ENCODE results near the gene ARPC1B.

Gene ARPC1B

DNA sequence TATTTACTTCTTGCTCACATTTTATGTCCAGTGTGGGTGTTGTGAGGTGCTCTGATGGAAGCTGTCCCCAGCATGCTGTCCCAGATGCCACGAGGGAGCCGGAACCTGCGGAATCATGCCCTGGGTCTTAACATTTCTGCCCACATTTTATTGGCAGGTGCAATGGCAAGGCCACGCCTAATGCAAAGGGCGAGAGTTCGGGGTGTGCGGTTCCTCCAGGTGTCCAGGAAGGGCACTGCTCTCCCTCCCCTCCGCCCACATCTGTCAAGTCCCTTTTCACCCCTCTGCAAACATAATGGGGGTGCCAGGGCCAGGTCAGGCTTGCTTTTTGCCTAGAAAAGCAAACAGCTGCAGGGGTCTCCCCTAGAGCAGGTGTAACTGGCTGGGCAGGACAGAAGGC lies 17.5 kb downstream of the ARPC1B start:
- DNase-seq = no peak

DNA sequence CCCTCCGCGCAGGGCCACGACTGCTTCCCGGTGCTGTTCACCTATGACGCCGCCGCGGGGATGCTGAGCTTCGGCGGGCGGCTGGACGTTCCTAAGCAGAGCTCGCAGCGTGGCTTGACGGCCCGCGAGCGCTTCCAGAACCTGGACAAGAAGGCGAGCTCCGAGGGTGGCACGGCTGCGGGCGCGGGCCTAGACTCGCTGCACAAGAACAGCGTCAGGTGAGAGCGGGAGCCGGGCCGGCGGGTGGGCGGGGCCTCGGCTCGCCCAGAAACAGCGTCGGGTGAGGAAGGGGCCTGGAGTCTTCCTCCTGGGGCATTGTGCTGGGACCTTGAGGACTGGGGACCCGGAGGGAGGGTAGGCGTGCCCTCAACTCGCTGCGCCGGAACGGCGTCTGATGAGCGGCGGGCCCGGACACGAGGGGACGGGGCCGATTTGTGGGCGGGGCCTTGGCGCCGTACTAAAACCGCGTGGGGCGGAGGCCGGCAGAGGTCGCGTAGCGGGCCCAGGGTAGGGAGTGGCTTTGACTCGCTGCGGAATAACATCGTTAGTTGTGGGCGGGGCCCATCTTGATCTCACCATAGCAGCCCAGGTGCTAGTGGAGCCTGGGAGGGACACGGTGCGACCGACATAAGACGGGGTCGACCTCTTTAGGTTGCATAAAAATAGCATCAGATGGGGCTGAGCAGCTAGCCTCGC lies 18.3 kb downstream of the ARPC1B start:
- peak; percentile 89 for DNase-seq

GRCh38 chr7:99393355-99394187 lies 19.0 kb downstream of the ARPC1B start:
- DNase-seq = no peak

- no peak for DNase-seq
These were observed 19.6 kb downstream of the ARPC1B start for GRCh38 chr7:99394188-99394502.

DNA sequence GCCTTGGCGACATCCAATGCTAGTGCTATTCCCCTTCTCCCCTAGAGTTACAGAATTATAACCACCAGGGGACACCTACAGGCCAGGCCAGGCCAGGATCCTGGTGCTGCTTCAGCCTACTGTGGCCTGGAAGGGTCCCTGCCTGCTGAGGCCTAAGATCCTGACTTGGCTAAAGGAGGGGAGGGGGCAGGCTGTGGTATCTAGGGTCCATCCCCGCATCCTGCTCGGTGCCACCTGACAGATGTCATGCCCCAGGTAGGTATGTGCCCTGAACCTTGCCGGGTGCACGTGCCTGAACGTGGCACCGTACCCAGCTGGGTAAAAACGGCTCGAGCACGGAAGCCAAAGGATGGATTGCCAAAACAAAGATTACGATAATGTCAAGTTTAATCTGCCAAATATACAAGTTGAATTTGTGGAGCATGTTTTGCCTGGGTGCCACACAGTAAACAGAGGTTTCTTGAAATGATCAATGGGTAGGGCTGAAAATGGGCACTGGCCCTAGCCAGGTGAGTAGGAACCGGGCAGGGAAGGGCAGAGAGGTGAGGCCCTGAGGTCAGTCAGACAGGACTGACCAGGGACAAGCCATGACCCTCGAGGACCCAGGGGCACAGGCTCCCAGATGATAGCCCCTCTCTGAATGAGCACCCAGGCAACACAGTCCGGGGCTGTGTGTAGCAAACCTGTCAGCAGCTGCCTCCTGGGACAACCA lies 21.2 kb downstream of the ARPC1B start:
- DNase-seq = no peak

- DNase-seq = no peak
These were observed 22.1 kb downstream of the ARPC1B start for GRCh38 chr7:99396418-99397296.

DNA sequence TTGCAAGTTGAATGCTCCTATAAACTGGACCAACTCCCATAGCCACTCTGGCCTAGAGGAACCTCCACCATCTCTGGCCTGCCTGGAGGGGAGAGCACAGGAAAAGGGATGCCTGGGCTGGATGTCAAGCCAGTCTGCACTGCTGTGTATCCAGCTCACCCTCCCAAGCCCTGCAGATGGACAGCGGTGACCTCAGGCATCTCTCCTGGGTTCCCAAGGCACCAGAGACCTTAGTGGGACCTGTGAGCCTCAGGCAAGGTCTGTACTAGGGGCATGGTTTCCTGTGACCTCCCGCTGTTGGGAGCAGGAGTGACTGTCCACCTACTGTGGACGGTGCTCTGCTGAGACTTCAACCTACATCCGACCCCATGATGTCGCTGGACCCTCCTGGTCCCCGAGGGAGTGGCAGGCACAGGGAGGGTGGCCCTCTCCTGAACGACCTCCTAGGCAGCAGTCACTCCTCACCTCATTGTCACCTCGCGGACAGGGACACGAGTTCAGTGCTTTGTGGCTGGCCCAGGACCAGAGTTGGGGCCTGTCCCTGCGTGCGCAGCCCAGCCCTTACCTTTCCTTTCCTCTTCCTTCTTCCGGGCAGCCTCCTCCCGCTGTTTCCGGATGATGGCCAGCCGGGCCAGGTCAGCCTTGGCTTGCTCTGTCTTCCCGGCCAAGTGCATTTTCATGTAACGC lies 22.9 kb downstream of the ARPC1B start:
- no peak for DNase-seq

GRCh38 chr7:99398891-99399445 lies 24.4 kb downstream of the ARPC1B start:
- DNase-seq = no peak

DNA sequence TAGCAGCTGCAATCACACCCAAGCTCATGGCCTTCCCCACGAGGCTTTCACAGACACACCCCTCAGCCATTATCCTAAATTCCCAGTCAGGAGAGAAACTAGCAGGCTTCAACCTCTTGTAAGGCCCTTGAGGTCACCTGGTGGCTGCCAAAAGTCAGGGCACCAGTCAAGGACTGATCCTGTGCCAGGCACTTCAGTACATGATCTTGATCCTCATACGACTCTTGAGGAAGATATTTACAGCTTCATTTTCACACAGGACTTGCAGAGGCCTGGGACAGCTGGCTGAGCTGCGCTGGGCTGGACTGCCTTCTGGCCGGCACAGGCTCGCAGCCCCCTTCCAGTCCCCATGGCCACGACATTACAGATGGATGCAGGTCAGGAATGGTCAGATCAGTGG lies 25.1 kb downstream of the ARPC1B start:
- no peak for DNase-seq

- DNase-seq = no peak
These were observed 28.3 kb downstream of the ARPC1B start for GRCh38 chr7:99402854-99403253.

DNA sequence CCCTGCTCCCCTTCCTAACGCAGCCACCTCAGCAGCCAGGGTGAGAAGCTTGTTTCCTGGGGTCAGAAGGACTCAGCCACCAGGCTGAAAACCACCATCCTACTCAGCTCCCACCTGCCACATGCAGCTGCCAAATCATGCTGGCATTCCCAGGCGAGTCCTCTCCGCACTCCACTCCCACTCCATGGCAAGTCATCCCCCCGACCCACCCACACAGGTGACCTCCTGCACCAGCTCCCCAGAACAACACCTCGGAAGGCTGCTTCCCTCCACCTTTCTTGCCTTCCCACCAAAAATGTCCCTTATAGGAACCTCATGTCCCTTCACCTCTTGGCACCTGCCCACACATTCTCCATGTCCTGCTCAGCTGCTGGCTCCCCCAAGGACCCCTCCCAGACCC lies 29.2 kb downstream of the ARPC1B start:
- DNase-seq = no peak

GRCh38 chr7:99404235-99404976 lies 29.9 kb downstream of the ARPC1B start:
- DNase-seq = no peak

DNA sequence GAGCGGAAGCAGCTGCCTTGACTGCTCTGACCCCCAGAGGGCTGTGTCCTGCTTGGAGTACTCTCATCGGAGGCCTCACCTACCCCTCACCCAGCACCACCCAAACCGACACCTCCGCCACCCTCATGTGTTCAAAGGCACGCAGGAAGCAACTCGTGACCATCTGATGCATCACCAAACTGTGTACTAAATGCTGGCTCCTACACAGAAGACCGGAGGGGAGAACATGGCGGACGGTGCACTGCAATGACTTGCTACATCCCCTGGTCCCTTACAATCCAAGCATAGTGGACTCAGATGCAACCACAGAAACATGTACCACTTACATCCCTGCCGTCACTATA lies 30.4 kb downstream of the ARPC1B start:
- DNase-seq = no peak

DNA sequence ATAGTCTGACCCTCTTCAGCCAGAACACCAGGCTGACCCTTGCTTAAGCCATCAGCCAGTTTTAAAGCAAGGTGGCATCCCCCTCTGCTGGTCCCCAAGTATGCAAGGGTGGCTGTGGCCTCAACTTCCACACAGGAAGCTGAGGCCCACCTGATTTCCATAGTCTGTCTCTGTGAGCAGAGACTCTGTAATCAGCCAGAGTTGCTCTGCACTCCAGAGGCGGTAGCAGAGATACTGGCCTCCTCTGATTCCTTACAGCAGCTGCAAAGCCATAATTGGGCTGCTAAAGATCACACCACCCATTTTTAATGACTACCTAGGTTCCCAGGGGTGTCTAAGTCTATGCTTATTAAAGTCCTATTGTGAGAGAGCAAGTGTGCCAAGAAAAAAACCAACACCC lies 32.0 kb downstream of the ARPC1B start:
- DNase-seq = no peak

GRCh38 chr7:99407872-99408378 lies 33.4 kb downstream of the ARPC1B start:
- no peak for DNase-seq

DNA sequence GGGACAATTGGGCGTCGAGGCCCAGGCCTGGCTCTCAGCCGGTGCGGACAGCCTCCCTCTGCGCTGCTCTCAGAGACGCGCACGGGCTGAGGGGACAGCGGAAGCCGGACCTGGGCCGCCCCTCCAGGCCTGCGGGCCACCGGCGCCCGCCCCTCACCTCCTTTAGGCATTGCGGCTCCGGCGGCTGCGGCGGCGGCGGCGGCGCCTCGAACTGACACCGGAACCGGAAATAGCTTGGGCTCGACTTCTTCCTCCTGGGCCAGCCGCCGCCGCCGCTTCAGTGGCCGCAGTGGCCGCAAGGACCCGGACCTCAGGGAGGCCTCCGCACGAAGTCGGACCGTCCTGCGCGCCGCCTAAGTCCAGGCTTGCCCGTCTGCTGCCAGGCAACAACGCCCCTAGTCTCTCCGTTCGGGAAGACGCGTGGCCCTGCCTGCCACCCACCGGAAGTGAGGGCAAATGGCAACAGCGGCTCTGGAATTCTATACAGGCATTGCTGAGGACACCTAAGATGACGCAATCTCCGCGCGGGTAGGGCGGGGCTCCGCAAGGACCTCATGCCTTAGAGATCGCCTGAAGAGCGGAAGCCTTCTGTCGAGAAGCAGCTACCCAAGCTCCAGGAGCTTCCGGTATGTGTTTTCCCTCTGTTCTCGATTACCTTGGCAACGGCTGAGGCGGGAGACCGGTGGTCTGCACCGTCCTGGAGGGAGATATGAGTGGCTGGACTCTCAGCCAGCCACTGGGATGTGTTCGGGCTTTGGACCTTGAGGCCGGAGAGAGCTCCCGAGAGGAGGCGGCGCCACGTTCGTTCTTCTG lies 34.1 kb downstream of the ARPC1B start, which contains the start of the genes BUD31 and PDAP1:
Gene BUD31 (plus strand): TSS at position 591 of the 813 bp plus-strand sequence. CDS start 2,124 bp downstream, outside the sequence.
Gene PDAP1 (minus strand): TSS at position 219 of the 813 bp plus-strand sequence. CDS start 49 bp downstream, at position 170.
- peak; percentile 94 to 98 for DNase-seq

- DNase-seq = no peak
These were observed 34.7 kb downstream of the ARPC1B start for GRCh38 chr7:99409192-99409572.

GRCh38 chr7:99409806-99410205 lies 35.3 kb downstream of the ARPC1B start:
- DNase-seq = no peak

- DNase-seq = no peak
These were observed 36.1 kb downstream of the ARPC1B start for GRCh38 chr7:99410635-99411034.

Measured in NCI-H1930 (cell line).